Measurements from ENCODE around the gene ATP8A2.

- TF ChIP-seq CTCF (IDR thresholded peaks at IDR 0.05; ENCODE audit: control extremely low read depth in 1 of 3, insufficient read depth in 1 of 3, low read depth in 1 of 3, low read length in 3 of 3), result no peak
- no peak for TF ChIP-seq SIN3A (conservative IDR thresholded peaks at IDR 0.05 in 1 of 2, IDR thresholded peaks at IDR 0.05 in 1 of 2; ENCODE audit: low read depth in 1 of 2, low read length in 2 of 2)
- no peak for TF ChIP-seq POLR2A (IDR thresholded peaks at IDR 0.05; ENCODE audit: control extremely low read depth in 1 of 2, low read depth in 2 of 2, low read length in 2 of 2)
- no peak for TF ChIP-seq ATF3 (IDR thresholded peaks at IDR 0.05; ENCODE audit: insufficient read depth, low read depth, low read length)
- no peak for TF ChIP-seq CEBPB (IDR thresholded peaks at IDR 0.05; ENCODE audit: low read depth, low read length)
- TF ChIP-seq TAF1 (IDR thresholded peaks at IDR 0.05; ENCODE audit: low read depth, low read length), result no peak
- no peak for TF ChIP-seq CHD7 (IDR thresholded peaks at IDR 0.05; ENCODE audit: insufficient replicate concordance, low read length)
- TF ChIP-seq TEAD4 (IDR thresholded peaks at IDR 0.05; ENCODE audit: low read depth, low read length), result no peak
Observed at GRCh38 chr13:25733001-25733491, 361.3 kb downstream of the ATP8A2 start.

Measured in H1 (cell line).